Neural cell (in vitro differentiated cells): ENCODE data around the gene MINDY3.

Experiments
- EP300 ChIP-seq: fragments of 450-650 bp; conservative IDR thresholded peaks from 2 replicates; pipeline ENCODE4 v1.6.1; 2014; ENCODE audit warnings: antibody characterized with exemption, mild to moderate bottlenecking, moderate library complexity; ENCODE audit not compliant: poor library complexity, severe bottlenecking
- EZH2 ChIP-seq: fragments of 200-600, 300-800 bp; shearing (Covaris generic), sonication (generic); IDR thresholded peaks from 2 replicates; pipeline ENCODE4 v1.6.1; 2014; ENCODE audit warnings: antibody characterized with exemption, low read length, borderline replicate concordance, mild to moderate bottlenecking; ENCODE audit not compliant: insufficient read depth, poor library complexity, severe bottlenecking
- POLR2AphosphoS5 ChIP-seq: IDR thresholded peaks from 2 replicates; pipeline ENCODE4 v1.6.1; 2012
- TF ChIP-seq, protein P1 (sequence below): fragments of 450-650 bp; IDR thresholded peaks from 2 replicates; pipeline ENCODE4 v1.5.1; 2014; ENCODE audit warnings: antibody characterized with exemption, mild to moderate bottlenecking, moderate library complexity; ENCODE audit not compliant: poor library complexity, severe bottlenecking
- TF ChIP-seq, protein P2 (sequence below): IDR thresholded peaks from 2 replicates; pipeline ENCODE4 v1.6.1; 2012; ENCODE audit warnings: borderline replicate concordance

DNA sequence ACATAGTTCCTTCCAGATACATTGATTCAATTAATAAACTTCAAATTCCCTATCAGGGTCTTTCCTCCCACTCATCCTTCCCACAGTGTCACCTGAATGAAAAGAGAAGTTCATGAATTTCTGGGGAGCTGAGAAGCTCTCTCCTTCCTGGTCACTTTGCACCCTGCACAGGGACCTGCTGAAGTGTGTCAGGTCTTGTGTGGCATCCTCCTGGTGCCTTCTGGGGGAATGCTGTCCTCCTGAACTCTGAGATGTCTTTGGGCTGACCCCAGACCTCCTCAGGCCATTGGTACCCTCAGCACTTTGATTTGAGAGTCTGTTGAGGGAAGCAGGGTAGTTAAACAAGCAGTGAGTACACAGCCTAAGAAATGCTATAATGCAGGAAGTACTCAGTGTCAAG lies 101.0 kb downstream of the MINDY3 start:
- TF ChIP-seq EZH2, result no peak
- TF ChIP-seq, protein P1, sequence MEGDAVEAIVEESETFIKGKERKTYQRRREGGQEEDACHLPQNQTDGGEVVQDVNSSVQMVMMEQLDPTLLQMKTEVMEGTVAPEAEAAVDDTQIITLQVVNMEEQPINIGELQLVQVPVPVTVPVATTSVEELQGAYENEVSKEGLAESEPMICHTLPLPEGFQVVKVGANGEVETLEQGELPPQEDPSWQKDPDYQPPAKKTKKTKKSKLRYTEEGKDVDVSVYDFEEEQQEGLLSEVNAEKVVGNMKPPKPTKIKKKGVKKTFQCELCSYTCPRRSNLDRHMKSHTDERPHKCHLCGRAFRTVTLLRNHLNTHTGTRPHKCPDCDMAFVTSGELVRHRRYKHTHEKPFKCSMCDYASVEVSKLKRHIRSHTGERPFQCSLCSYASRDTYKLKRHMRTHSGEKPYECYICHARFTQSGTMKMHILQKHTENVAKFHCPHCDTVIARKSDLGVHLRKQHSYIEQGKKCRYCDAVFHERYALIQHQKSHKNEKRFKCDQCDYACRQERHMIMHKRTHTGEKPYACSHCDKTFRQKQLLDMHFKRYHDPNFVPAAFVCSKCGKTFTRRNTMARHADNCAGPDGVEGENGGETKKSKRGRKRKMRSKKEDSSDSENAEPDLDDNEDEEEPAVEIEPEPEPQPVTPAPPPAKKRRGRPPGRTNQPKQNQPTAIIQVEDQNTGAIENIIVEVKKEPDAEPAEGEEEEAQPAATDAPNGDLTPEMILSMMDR, result no peak
- TF ChIP-seq, protein P2, sequence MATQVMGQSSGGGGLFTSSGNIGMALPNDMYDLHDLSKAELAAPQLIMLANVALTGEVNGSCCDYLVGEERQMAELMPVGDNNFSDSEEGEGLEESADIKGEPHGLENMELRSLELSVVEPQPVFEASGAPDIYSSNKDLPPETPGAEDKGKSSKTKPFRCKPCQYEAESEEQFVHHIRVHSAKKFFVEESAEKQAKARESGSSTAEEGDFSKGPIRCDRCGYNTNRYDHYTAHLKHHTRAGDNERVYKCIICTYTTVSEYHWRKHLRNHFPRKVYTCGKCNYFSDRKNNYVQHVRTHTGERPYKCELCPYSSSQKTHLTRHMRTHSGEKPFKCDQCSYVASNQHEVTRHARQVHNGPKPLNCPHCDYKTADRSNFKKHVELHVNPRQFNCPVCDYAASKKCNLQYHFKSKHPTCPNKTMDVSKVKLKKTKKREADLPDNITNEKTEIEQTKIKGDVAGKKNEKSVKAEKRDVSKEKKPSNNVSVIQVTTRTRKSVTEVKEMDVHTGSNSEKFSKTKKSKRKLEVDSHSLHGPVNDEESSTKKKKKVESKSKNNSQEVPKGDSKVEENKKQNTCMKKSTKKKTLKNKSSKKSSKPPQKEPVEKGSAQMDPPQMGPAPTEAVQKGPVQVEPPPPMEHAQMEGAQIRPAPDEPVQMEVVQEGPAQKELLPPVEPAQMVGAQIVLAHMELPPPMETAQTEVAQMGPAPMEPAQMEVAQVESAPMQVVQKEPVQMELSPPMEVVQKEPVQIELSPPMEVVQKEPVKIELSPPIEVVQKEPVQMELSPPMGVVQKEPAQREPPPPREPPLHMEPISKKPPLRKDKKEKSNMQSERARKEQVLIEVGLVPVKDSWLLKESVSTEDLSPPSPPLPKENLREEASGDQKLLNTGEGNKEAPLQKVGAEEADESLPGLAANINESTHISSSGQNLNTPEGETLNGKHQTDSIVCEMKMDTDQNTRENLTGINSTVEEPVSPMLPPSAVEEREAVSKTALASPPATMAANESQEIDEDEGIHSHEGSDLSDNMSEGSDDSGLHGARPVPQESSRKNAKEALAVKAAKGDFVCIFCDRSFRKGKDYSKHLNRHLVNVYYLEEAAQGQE, result no peak
- no peak for TF ChIP-seq EP300
- TF ChIP-seq POLR2AphosphoS5, result no peak
